ENCODE data around the gene FOXL1. TPM values are rescaled to one million over a fixed set of nuclear protein-coding genes. Genes with fewer than 3 reads are reported as not detected.

The FOXL1 gene
- total RNA-seq, 4 donors from 2014 or later: under 0.01 to 3.2 (median 0.76) TPM; not detected in 1

DNA sequence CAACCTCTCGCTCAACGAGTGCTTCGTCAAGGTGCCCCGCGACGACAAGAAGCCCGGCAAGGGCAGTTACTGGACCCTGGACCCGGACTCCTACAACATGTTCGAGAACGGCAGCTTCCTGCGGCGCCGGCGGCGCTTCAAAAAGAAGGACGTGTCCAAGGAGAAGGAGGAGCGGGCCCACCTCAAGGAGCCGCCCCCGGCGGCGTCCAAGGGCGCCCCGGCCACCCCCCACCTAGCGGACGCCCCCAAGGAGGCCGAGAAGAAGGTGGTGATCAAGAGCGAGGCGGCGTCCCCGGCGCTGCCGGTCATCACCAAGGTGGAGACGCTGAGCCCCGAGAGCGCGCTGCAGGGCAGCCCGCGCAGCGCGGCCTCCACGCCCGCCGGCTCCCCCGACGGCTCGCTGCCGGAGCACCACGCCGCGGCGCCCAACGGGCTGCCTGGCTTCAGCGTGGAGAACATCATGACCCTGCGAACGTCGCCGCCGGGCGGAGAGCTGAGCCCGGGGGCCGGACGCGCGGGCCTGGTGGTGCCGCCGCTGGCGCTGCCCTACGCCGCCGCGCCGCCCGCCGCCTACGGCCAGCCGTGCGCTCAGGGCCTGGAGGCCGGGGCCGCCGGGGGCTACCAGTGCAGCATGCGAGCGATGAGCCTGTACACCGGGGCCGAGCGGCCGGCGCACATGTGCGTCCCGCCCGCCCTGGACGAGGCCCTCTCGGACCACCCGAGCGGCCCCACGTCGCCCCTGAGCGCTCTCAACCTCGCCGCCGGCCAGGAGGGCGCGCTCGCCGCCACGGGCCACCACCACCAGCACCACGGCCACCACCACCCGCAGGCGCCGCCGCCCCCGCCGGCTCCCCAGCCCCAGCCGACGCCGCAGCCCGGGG, 10.4 kb upstream of the FOXL1 start:
- TF ChIP-seq, protein P1, sequence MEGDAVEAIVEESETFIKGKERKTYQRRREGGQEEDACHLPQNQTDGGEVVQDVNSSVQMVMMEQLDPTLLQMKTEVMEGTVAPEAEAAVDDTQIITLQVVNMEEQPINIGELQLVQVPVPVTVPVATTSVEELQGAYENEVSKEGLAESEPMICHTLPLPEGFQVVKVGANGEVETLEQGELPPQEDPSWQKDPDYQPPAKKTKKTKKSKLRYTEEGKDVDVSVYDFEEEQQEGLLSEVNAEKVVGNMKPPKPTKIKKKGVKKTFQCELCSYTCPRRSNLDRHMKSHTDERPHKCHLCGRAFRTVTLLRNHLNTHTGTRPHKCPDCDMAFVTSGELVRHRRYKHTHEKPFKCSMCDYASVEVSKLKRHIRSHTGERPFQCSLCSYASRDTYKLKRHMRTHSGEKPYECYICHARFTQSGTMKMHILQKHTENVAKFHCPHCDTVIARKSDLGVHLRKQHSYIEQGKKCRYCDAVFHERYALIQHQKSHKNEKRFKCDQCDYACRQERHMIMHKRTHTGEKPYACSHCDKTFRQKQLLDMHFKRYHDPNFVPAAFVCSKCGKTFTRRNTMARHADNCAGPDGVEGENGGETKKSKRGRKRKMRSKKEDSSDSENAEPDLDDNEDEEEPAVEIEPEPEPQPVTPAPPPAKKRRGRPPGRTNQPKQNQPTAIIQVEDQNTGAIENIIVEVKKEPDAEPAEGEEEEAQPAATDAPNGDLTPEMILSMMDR (IDR thresholded peaks at IDR 0.05): no peak
- no peak for TF ChIP-seq POLR2A (IDR thresholded peaks at IDR 0.05)
- intact Hi-C loops (cut with DNase I; ENCODE audit: low total_unique reads): loop anchor here (5.0 kb wide), 1 partner anchor 494 kb away; no protein-coding TSS in a partner anchor

GRCh38 chr16:86568677-86569623, 9.4 kb upstream of the FOXL1 start:
- TF ChIP-seq, protein P1 (IDR thresholded peaks at IDR 0.05): no peak
- no peak for TF ChIP-seq POLR2A (IDR thresholded peaks at IDR 0.05)
- no peak for DNase-seq
- Histone ChIP-seq H3K27ac (no peak overlapping the region), H3K4me3 (no peak overlapping the region), H3K36me3 (no peaks in the 10 kb centered on the region), H3K4me1 (no peaks in the 10 kb centered on the region), H3K27me3 (peaks cover 16 to 50% of the 10 kb centered on the region in 2 donors), H3K9me3 (no peaks in the 10 kb centered on the region)
- intact Hi-C loops (cut with DNase I; ENCODE audit: low total_unique reads): loop anchor here (5.0 kb wide), 1 partner anchor 493 kb away; no protein-coding TSS in a partner anchor

More for the DNA sequence above, 10.4 kb upstream of the FOXL1 start:
- Histone ChIP-seq H3K27me3 (peaks cover 16 to 52% of the 10 kb centered on the region in 2 donors), H3K4me1 (no peaks in the 10 kb centered on the region), H3K36me3 (no peaks in the 10 kb centered on the region), H3K4me3 (peak overlapping the region in 1 of 2 donors; percentile 8), H3K27ac (peak overlapping the region in 1 of 2 donors; percentile 31), H3K9me3 (no peaks in the 10 kb centered on the region)
- no peak for DNase-seq

DNA sequence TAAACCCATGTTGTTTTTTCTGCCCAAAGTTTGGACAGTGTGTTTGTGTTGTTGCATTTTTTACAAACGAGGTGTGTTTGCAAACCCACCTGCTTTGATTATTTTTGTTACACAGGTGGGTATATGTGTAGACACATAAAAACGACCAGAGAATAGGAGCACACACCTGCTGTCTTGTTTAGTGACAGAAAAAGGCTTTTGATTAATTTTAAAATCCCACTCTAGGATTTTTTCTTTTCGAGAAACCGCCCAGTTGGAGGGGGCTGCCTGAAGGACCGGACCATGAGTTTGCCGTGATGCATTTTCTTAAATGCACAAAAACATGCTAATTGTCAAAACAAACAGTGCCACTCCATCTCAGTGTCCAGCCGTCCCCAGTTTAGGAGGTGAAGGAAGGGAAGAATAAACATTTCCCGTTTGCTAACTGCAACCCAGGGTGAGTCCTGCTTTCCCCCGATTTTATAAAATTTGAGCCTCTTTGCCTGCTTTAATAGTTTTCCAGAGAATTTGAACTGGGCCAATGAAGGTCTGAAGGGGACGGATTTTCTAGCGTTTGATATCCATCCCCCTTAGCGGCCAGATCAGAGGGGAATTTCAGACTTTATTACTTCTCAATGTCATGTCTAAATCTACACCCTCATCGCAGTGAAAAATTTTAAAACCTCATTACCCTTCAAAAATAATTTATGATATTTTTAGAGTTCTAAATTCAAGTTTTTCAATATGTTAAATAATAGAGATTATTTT, 8.5 kb upstream of the FOXL1 start:
- intact Hi-C loops (cut with DNase I; ENCODE audit: low total_unique reads): loop anchor here (5.0 kb wide), 1 partner anchor 492 kb away; no protein-coding TSS in a partner anchor
- TF ChIP-seq, protein P1 (IDR thresholded peaks at IDR 0.05): no peak
- no peak for TF ChIP-seq POLR2A (IDR thresholded peaks at IDR 0.05)
- no peaks in the 10 kb centered on the region for H3K9me3 ChIP-seq
- H3K36me3 ChIP-seq: no peaks in the 10 kb centered on the region
- DNase-seq: no peak
- H3K4me3 ChIP-seq: no peak overlapping the region
- H3K27ac ChIP-seq: no peak overlapping the region
- no peaks in the 10 kb centered on the region for H3K4me1 ChIP-seq
- peaks cover 16 to 41% of the 10 kb centered on the region in 2 donors for H3K27me3 ChIP-seq

DNA sequence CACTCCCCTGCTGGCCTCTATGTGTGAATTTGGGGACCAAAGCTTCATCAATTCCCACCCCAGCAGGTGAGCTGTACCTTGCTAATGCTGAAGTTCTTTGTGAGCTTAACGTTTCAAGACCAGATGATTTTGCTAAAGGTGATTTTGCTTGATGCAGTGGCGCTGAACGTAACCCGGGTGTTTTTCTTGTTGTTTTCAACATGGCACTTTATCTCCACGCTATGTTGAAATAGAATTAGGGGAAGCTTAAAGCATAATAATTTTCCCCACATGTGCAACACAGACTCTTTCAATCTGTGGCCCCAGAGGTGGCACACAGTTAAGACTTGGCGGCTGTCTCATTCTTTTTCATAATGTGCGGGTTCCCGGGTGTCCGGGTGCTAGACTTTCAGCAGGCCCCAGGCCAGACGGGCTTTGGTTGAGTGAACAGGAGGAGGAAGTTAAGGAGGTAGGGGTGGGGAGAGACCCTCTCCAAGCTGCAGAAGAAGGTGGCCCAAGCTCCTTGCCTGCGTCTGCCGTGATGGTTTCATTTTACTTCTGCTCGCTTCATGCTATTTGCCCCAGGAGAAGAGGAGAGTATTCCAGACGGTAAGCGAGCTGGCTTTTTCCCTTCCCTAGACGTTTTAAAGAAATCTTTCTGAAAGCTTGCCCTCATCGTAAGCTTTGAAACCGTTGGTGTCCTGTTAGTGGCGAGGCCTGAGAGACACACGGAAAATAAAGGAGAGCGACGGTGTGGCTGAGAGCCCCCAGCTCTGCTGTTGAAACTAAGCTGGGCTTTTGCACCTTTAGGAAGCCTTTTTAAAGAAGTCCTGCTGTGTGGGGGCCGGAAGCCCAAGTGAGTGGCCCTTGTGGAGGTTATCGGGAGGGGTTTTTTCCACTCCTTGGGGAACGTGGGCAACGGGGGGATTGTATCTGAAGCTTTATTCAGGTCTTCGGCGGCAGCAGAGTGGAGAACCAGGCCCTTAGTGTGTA, 7.5 kb upstream of the FOXL1 start:
- intact Hi-C loops (cut with DNase I; ENCODE audit: low total_unique reads): no loop called here
- H3K4me3 ChIP-seq: no peak overlapping the region

More for the DNA sequence above, 7.5 kb upstream of the FOXL1 start:
- no peaks in the 10 kb centered on the region for H3K36me3 ChIP-seq
- no peak for DNase-seq
- H3K27ac ChIP-seq: no peak overlapping the region
- H3K9me3 ChIP-seq: no peaks in the 10 kb centered on the region
- no peaks in the 10 kb centered on the region for H3K4me1 ChIP-seq
- TF ChIP-seq, protein P1 (IDR thresholded peaks at IDR 0.05): no peak
- TF ChIP-seq POLR2A (IDR thresholded peaks at IDR 0.05): no peak
- peaks cover 12 to 38% of the 10 kb centered on the region in 2 donors for H3K27me3 ChIP-seq

Measured in uterus (tissue), 4 donors.